GM12875 (cell line): ENCODE measurements around the gene UBC.
"Not testable (repeated sequence)": the region's sequence is repeated elsewhere in the genome, so short reads cannot be mapped to it uniquely, and the experiment has no call there.

ENCODE experiments used
- H3K4me3 ChIP-seq: one replicate; pipeline ENCODE4 v1.5.1; 2011; ENCODE audit warnings: low read depth, low read length, control low read depth
- TF ChIP-seq, protein P1 (sequence below): IDR thresholded peaks from 2 replicates; pipeline ENCODE4 v1.5.1; 2011; ENCODE audit warnings: low read depth, mild to moderate bottlenecking, control low read depth, inconsistent platforms, low read length, moderate library complexity, borderline replicate concordance; ENCODE audit not compliant: insufficient read depth

The UBC gene

GRCh38 chr12:124940393-124941169 is 26.1 kb upstream of the UBC start:
- H3K4me3 ChIP-seq: peak overlapping the region; percentile 49
- TF ChIP-seq, protein P1, sequence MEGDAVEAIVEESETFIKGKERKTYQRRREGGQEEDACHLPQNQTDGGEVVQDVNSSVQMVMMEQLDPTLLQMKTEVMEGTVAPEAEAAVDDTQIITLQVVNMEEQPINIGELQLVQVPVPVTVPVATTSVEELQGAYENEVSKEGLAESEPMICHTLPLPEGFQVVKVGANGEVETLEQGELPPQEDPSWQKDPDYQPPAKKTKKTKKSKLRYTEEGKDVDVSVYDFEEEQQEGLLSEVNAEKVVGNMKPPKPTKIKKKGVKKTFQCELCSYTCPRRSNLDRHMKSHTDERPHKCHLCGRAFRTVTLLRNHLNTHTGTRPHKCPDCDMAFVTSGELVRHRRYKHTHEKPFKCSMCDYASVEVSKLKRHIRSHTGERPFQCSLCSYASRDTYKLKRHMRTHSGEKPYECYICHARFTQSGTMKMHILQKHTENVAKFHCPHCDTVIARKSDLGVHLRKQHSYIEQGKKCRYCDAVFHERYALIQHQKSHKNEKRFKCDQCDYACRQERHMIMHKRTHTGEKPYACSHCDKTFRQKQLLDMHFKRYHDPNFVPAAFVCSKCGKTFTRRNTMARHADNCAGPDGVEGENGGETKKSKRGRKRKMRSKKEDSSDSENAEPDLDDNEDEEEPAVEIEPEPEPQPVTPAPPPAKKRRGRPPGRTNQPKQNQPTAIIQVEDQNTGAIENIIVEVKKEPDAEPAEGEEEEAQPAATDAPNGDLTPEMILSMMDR: peak; percentile 96

DNA sequence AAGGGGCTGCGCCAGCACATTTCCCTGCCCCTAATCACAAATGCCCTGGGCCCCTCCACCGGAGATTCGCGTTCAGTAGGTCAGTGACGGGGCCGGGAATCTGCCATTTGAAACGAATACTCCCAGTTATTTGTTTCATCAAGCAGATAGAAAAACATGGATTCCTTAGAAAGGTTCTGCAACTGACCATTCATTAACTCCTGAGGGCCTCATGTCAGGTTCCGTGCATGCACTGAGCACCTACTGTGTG is 25.6 kb upstream of the UBC start:
- TF ChIP-seq, protein P1: no peak

DNA sequence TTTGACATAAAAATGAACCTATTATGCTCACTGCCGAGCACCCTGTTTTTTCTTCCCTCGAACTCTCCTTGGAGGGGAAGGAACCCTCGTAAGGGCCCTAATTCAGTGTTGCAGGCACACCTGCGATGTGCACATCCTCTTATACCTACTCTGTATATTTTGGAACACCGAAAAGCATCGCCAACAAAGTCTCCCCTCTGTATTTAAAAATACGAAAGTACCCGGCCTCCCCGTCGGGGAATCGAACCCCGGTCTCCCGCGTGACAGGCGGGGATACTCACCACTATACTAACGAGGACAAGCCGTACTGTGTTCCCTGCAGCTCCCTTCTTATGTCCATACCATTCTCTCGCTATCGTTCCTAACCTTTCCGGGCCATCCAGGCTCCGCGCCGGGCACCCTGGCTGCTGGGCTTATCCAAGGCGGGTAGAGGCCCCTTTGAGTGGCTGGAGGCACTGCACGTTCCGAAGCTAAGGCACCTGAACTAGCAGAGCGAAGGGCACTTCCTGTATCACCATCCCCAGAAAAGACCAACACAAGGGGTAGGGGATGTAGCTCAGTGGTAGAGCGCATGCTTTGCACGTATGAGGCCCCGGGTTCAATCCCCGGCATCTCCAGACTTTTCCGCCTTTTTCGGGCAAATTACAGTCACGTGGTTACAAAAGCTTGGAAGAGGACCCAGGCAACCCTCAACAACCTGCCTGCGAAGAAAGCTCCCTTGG is 25.1 kb upstream of the UBC start:
- peak overlapping the region; percentile 49 for H3K4me3 ChIP-seq
- TF ChIP-seq, protein P1: no peak

More for the DNA sequence above, 25.6 kb upstream of the UBC start:
- H3K4me3 ChIP-seq: peak overlapping the region; percentile 49

DNA sequence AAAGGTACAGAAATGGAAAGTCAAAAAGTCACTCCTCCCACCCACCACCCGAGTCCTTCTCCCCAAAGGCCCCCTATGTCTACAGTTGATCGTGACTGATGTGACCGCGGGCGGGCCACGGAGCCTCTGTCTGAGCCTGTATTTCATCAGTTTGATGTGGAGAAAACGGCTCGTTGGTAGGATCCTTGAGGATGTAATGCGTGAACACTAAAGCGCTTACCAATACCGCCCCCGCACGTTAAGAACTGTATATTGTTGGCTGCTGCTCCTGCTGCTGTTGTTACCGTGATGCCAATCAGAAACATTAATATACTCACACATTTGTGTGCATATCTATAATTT is 24.6 kb upstream of the UBC start:
- peak overlapping the region; percentile 49 for H3K4me3 ChIP-seq
- TF ChIP-seq, protein P1: 0 out of 2 replicates have a peak, but pooled peaks have one; percentile 32

- TF ChIP-seq, protein P1: no peak
- H3K4me3 ChIP-seq: peak overlapping the region; percentile 49
Measured at GRCh38 chr12:124938587-124938986, 24.1 kb upstream of the UBC start.

DNA sequence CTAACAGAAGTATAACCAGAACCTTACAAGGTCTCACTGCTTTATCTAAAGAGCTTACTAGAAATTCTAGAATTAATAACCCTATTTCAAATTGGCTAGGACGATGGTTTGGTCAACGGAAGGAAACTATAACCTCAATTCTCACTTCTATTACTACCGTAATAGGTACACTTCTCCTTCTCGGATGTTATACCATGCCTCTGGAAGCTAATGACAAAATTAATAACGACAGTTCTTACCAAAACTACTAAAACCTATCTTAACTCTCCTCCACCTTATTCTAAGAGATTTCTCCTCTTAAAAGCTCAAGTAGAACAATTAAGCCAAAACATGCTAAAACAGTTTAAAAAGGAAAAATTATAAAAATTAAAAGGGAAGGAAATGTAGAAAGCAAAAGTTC is 23.7 kb upstream of the UBC start:
- no peak overlapping the region for H3K4me3 ChIP-seq

DNA sequence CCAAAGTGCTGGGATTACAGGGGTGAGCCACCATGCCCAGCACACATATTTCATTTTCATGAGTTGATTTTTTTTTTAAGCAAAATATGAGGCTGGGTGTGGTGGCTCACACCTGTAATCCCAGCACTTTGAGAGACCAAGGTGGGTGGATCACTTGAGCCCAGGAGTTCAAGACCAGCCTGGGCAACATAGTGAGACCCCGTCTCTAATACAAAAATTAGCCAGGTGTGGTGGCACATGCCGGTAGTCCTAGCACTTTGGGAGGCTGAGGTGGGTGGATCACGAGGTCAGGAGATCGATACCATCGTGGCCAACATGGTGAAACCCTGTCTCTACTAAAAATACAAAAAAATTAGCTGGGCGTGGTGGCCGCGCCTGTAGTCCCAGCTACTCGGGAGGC is 17.1 kb upstream of the UBC start:
- not testable (repeated sequence) for H3K4me3 ChIP-seq

More for the DNA sequence above, 23.7 kb upstream of the UBC start:
- TF ChIP-seq, protein P1: no peak
